SK-N-SH (cell line): ENCODE measurements around the gene MAMLD1.

Experiments
- EP300 ChIP-seq, 2 experiments: IDR thresholded peaks; 2 replicates each; pipeline versions ENCODE4 v1.4.0 to v1.6.1; 2012; ENCODE audit warnings: borderline replicate concordance in 1 of 2, low read depth in 1 of 2, low read length in 1 of 2
- MXI1 ChIP-seq: IDR thresholded peaks from 2 replicates; pipeline ENCODE4 v1.6.1; 2012; ENCODE audit warnings: mild to moderate bottlenecking, low read depth, low read length, improper control_type of control experiment
- POLR2AphosphoS5 ChIP-seq: IDR thresholded peaks from 2 replicates; pipeline ENCODE4 v1.6.1; 2012; ENCODE audit warnings: low read depth, low read length
- RAD21 ChIP-seq: IDR thresholded peaks from 2 replicates; pipeline ENCODE4 v1.6.1; 2012; ENCODE audit warnings: mild to moderate bottlenecking, low read length
- TCF12 ChIP-seq: IDR thresholded peaks from 2 replicates; pipeline ENCODE4 v1.4.0; 2012
- YY1 ChIP-seq: IDR thresholded peaks from 2 replicates; pipeline ENCODE4 v1.4.0; 2012; ENCODE audit warnings: low read depth, mild to moderate bottlenecking
- TF ChIP-seq, protein P1 (sequence below): fragments of 200-600 bp; sonication (generic); IDR thresholded peaks from 2 replicates; pipeline ENCODE4 v1.6.1; 2017; ENCODE audit warnings: antibody characterized with exemption, mild to moderate bottlenecking, moderate library complexity
- TF ChIP-seq, protein P2 (sequence below): IDR thresholded peaks from 2 replicates; pipeline ENCODE4 v1.6.1; 2012; ENCODE audit warnings: mild to moderate bottlenecking, low read depth, low read length, moderate library complexity

DNA sequence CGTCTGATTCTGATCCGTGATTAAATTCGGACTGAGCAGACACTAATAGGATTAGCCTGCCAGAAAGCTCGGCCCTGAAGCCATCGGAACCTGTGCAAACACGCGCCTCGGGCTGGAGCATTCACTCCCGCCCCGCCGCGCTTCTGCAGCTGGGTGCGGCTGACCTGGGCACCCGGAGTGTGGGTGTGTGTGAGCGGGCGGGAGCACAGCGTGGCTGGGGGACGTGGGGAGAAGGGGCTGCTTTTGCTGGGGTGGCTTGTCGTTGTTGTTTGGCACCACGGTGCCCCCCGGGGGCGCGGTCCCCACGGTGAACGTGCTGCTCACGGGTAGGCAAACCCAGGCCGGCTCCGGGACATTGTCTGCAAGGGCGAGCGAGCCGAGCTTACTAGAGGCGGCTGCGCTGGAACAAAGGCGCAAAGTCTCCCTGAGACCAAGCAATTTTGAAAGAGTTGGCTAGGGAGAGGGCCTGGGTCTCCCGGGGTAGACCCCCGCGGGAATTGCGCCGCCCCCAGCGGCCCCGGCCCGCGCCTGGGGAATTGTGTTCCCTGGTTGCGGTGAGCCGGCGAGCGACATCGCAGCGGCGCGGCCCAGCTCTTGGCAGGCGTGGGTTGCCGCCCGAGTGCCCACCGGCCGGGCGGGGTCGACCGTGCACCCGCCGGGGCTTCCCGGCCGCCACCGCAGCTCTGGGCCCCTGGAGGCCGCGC, 1.4 kb downstream of the MAMLD1 start:
- TF ChIP-seq YY1 (no peak), POLR2AphosphoS5 (no peak), RAD21 (no peak), MXI1 (no peak; the same call in 1 of the 2 replicates), EP300 (IDR thresholded peaks at IDR 0.05; ENCODE audit: borderline replicate concordance in 1 of 2, low read depth in 1 of 2, low read length in 1 of 2) (no peak), TCF12 (no peak)
- TF ChIP-seq, protein P1, sequence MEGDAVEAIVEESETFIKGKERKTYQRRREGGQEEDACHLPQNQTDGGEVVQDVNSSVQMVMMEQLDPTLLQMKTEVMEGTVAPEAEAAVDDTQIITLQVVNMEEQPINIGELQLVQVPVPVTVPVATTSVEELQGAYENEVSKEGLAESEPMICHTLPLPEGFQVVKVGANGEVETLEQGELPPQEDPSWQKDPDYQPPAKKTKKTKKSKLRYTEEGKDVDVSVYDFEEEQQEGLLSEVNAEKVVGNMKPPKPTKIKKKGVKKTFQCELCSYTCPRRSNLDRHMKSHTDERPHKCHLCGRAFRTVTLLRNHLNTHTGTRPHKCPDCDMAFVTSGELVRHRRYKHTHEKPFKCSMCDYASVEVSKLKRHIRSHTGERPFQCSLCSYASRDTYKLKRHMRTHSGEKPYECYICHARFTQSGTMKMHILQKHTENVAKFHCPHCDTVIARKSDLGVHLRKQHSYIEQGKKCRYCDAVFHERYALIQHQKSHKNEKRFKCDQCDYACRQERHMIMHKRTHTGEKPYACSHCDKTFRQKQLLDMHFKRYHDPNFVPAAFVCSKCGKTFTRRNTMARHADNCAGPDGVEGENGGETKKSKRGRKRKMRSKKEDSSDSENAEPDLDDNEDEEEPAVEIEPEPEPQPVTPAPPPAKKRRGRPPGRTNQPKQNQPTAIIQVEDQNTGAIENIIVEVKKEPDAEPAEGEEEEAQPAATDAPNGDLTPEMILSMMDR: no peak
- TF ChIP-seq, protein P2, sequence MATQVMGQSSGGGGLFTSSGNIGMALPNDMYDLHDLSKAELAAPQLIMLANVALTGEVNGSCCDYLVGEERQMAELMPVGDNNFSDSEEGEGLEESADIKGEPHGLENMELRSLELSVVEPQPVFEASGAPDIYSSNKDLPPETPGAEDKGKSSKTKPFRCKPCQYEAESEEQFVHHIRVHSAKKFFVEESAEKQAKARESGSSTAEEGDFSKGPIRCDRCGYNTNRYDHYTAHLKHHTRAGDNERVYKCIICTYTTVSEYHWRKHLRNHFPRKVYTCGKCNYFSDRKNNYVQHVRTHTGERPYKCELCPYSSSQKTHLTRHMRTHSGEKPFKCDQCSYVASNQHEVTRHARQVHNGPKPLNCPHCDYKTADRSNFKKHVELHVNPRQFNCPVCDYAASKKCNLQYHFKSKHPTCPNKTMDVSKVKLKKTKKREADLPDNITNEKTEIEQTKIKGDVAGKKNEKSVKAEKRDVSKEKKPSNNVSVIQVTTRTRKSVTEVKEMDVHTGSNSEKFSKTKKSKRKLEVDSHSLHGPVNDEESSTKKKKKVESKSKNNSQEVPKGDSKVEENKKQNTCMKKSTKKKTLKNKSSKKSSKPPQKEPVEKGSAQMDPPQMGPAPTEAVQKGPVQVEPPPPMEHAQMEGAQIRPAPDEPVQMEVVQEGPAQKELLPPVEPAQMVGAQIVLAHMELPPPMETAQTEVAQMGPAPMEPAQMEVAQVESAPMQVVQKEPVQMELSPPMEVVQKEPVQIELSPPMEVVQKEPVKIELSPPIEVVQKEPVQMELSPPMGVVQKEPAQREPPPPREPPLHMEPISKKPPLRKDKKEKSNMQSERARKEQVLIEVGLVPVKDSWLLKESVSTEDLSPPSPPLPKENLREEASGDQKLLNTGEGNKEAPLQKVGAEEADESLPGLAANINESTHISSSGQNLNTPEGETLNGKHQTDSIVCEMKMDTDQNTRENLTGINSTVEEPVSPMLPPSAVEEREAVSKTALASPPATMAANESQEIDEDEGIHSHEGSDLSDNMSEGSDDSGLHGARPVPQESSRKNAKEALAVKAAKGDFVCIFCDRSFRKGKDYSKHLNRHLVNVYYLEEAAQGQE: no peak
